ENCODE data around the gene PEAK1. TPM values are rescaled to one million over a fixed set of nuclear protein-coding genes. Genes with fewer than 3 reads are reported as not detected.

The PEAK1 gene
- total and polyA plus RNA-seq, 10 of the 15 experiments (the other 5 are each of a cell fraction or from before 2014, with no cell fraction given) = 0.62 to 24.2 (median 11.2) TPM

DNA sequence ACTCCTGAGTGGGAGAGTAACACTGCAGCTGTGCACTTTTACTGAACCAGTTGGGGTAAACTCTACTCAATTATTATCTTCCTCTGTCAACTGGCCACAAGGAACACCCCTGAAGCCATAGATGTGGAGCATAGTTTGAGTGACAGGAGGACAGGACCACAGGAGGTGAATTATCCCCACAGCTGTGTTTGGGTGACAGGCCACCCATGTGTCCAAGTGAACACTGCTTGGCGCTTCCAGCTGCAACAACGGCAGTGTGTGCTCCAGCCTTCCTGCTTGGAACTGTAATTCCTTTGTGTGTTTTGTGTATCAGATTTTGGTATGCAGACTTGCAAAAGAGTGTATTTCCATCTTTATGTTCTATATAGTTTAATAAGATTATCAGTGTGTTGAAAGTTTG, 328.8 kb downstream of the PEAK1 start:
- intact Hi-C loops (cut with micrococcal nuclease; ENCODE audit: unreplicated experiment) = no loop called here
- no peak overlapping the region for H3K4me3 ChIP-seq
- no peaks in the 10 kb centered on the region; a peak in 1 of 4 replicates for H3K36me3 ChIP-seq (ENCODE audit: control insufficient read depth in 2 of 2, insufficient read depth in 2 of 2, low read length in 1 of 2)
- no peaks in the 10 kb centered on the region for H3K9me3 ChIP-seq (replicated peaks; ENCODE audit: control insufficient read depth, insufficient read depth, low read length)
- H3K27me3 ChIP-seq (replicated peaks in 1 of 2; ENCODE audit: control insufficient read depth in 2 of 2, insufficient read depth in 2 of 2, low read length in 1 of 2) = no peaks in the 10 kb centered on the region
- ATAC-seq = no peak
- 67% methylated on average over 2 of the region's 2 CpGs for WGBS (ENCODE audit: insufficient coverage, insufficient replicate concordance, low lambda C conversion rate, missing lambda C conversion rate)
- ChIA-PET POLR2A (no interaction called here), CTCF (no interaction called here), RAD21 (ENCODE audit: unreplicated experiment) (no interaction called here), SMC1A (ENCODE audit: uncharacterized antibody, unreplicated experiment) (no interaction called here)
- H3K4me1 ChIP-seq (ENCODE audit: control insufficient read depth, insufficient read depth, low read length) = no peaks in the 10 kb centered on the region
- no peak for FAIRE-seq
- no peak overlapping the region for H2AFZ ChIP-seq (ENCODE audit: control insufficient read depth, low read depth, low read length)
- in situ Hi-C loops (cut with MboI) = no loop called here
- H3K9ac ChIP-seq (ENCODE audit: control insufficient read depth, insufficient read depth, low read length) = no peak overlapping the region
- no peaks in the 10 kb centered on the region for H4K20me1 ChIP-seq (ENCODE audit: control insufficient read depth, insufficient read depth)
- BruUV-seq (replicated peaks) = no TSS peak
- H3K4me2 ChIP-seq (ENCODE audit: control insufficient read depth, insufficient read depth) = no peak overlapping the region
- H3K79me2 ChIP-seq (ENCODE audit: control insufficient read depth, insufficient read depth, low read length) = no peaks in the 10 kb centered on the region
- DNase-seq (ENCODE audit: low read depth, low spot score) = no peak
- H3K27ac ChIP-seq (ENCODE audit: control insufficient read depth, insufficient read depth) = no peak overlapping the region
- TF ChIP-seq, protein P1, sequence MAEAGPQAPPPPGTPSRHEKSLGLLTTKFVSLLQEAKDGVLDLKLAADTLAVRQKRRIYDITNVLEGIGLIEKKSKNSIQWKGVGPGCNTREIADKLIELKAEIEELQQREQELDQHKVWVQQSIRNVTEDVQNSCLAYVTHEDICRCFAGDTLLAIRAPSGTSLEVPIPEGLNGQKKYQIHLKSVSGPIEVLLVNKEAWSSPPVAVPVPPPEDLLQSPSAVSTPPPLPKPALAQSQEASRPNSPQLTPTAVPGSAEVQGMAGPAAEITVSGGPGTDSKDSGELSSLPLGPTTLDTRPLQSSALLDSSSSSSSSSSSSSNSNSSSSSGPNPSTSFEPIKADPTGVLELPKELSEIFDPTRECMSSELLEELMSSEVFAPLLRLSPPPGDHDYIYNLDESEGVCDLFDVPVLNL (IDR thresholded peaks at IDR 0.05; ENCODE audit: low read depth, low read length) = no peak
- TF ChIP-seq, protein P2, sequence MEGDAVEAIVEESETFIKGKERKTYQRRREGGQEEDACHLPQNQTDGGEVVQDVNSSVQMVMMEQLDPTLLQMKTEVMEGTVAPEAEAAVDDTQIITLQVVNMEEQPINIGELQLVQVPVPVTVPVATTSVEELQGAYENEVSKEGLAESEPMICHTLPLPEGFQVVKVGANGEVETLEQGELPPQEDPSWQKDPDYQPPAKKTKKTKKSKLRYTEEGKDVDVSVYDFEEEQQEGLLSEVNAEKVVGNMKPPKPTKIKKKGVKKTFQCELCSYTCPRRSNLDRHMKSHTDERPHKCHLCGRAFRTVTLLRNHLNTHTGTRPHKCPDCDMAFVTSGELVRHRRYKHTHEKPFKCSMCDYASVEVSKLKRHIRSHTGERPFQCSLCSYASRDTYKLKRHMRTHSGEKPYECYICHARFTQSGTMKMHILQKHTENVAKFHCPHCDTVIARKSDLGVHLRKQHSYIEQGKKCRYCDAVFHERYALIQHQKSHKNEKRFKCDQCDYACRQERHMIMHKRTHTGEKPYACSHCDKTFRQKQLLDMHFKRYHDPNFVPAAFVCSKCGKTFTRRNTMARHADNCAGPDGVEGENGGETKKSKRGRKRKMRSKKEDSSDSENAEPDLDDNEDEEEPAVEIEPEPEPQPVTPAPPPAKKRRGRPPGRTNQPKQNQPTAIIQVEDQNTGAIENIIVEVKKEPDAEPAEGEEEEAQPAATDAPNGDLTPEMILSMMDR (IDR thresholded peaks at IDR 0.05 in 2 of 3, conservative IDR thresholded peaks at IDR 0.05 in 1 of 3; ENCODE audit: control insufficient read depth in 2 of 3, extremely low read depth in 1 of 3, insufficient read depth in 1 of 3, low read depth in 3 of 3, low read length in 3 of 3) = no peak
- TF ChIP-seq SMAD1 (IDR thresholded peaks at IDR 0.05; ENCODE audit: low read depth, partially characterized antibody) (no peak), ASH2L (IDR thresholded peaks at IDR 0.05; ENCODE audit: borderline replicate concordance, low read depth) (no peak), CREB1 (IDR thresholded peaks at IDR 0.05; ENCODE audit: low read depth) (no peak), TAF1 (IDR thresholded peaks at IDR 0.05; ENCODE audit: borderline replicate concordance, low read depth, low read length) (no peak), SMC3 (IDR thresholded peaks at IDR 0.05; ENCODE audit: borderline replicate concordance, low read length) (no peak), JUND (IDR thresholded peaks at IDR 0.05; ENCODE audit: low read depth, low read length) (no peak), MEF2A (IDR thresholded peaks at IDR 0.05; ENCODE audit: insufficient read depth, low read depth, low read length) (no peak), ZZZ3 (IDR thresholded peaks at IDR 0.05; ENCODE audit: control insufficient read depth, insufficient read length, low read depth) (no peak), MYC (IDR thresholded peaks at IDR 0.05; ENCODE audit: insufficient read depth, insufficient read length, insufficient replicate concordance, low read length, severe bottlenecking) (no peak), NFYA (IDR thresholded peaks at IDR 0.05; ENCODE audit: borderline replicate concordance, low read depth, low read length) (no peak)
- TF ChIP-seq, protein P3, sequence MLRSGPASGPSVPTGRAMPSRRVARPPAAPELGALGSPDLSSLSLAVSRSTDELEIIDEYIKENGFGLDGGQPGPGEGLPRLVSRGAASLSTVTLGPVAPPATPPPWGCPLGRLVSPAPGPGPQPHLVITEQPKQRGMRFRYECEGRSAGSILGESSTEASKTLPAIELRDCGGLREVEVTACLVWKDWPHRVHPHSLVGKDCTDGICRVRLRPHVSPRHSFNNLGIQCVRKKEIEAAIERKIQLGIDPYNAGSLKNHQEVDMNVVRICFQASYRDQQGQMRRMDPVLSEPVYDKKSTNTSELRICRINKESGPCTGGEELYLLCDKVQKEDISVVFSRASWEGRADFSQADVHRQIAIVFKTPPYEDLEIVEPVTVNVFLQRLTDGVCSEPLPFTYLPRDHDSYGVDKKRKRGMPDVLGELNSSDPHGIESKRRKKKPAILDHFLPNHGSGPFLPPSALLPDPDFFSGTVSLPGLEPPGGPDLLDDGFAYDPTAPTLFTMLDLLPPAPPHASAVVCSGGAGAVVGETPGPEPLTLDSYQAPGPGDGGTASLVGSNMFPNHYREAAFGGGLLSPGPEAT (IDR thresholded peaks at IDR 0.05; ENCODE audit: low read depth) = no peak
- TF ChIP-seq, protein P4, sequence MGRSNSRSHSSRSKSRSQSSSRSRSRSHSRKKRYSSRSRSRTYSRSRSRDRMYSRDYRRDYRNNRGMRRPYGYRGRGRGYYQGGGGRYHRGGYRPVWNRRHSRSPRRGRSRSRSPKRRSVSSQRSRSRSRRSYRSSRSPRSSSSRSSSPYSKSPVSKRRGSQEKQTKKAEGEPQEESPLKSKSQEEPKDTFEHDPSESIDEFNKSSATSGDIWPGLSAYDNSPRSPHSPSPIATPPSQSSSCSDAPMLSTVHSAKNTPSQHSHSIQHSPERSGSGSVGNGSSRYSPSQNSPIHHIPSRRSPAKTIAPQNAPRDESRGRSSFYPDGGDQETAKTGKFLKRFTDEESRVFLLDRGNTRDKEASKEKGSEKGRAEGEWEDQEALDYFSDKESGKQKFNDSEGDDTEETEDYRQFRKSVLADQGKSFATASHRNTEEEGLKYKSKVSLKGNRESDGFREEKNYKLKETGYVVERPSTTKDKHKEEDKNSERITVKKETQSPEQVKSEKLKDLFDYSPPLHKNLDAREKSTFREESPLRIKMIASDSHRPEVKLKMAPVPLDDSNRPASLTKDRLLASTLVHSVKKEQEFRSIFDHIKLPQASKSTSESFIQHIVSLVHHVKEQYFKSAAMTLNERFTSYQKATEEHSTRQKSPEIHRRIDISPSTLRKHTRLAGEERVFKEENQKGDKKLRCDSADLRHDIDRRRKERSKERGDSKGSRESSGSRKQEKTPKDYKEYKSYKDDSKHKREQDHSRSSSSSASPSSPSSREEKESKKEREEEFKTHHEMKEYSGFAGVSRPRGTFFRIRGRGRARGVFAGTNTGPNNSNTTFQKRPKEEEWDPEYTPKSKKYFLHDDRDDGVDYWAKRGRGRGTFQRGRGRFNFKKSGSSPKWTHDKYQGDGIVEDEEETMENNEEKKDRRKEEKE (IDR thresholded peaks at IDR 0.05) = no peak

Data from GM12878 (cell line).